GM23338 (cell line): ENCODE measurements around the gene ZFP69.

Experiments used
- CREB1 ChIP-seq: fragments of 250-450 bp; sonication (Bioruptor Pico); IDR thresholded peaks from 2 replicates; pipeline ENCODE4 v1.5.0; 2020; ENCODE audit warnings: low read depth, mild to moderate bottlenecking, moderate library complexity
- CTCF ChIP-seq, 2 experiments: fragments of 200-600 bp in 1 of 2; sonication (generic) in 1 of 2; conservative IDR thresholded peaks; 2 replicates each; pipeline versions ENCODE4 v1.5.1 to v1.6.1; 2016 to 2017; ENCODE audit warnings: antibody characterized with exemption in 2 of 2, low read depth in 2 of 2, mild to moderate bottlenecking in 2 of 2, moderate library complexity in 1 of 2
- EZH2 ChIP-seq: fragments of 200-600 bp; sonication (generic); IDR thresholded peaks from one replicate; pipeline ENCODE4 v1.8.0; 2017; ENCODE audit warnings: antibody characterized with exemption, mild to moderate bottlenecking, low read depth; ENCODE audit not compliant: unreplicated experiment
- EZH2phosphoT487 ChIP-seq: fragments of 200-600 bp; sonication (generic); IDR thresholded peaks from one replicate; pipeline ENCODE4 v1.8.1; 2018; ENCODE audit warnings: antibody characterized with exemption; ENCODE audit not compliant: unreplicated experiment
- JUNB ChIP-seq: IDR thresholded peaks from one replicate; pipeline ENCODE4 v1.6.1; 2016; ENCODE audit warnings: antibody characterized with exemption; ENCODE audit not compliant: unreplicated experiment
- POLR2AphosphoS5 ChIP-seq: IDR thresholded peaks from 2 replicates; pipeline ENCODE4 v1.6.1; 2016; ENCODE audit warnings: antibody characterized with exemption, low read depth
- STAT1 ChIP-seq: IDR thresholded peaks from one replicate; pipeline ENCODE4 v1.6.1; 2016; ENCODE audit warnings: antibody characterized with exemption; ENCODE audit not compliant: unreplicated experiment
- ZNF114 ChIP-seq: fragments of 250-450 bp; sonication (Bioruptor Pico); IDR thresholded peaks from 2 replicates; pipeline ENCODE4 v1.5.0; 2020; ENCODE audit warnings: mild to moderate bottlenecking, moderate library complexity
- TF ChIP-seq, protein P1 (sequence below): IDR thresholded peaks from one replicate; pipeline ENCODE4 v1.6.1; 2018; ENCODE audit warnings: antibody characterized with exemption; ENCODE audit not compliant: unreplicated experiment
- TF ChIP-seq, protein P2 (sequence below): IDR thresholded peaks from 2 replicates; pipeline ENCODE4 v1.6.1; 2016; ENCODE audit warnings: antibody characterized with exemption

- no peak for TF ChIP-seq CTCF (conservative IDR thresholded peaks at IDR 0.05; ENCODE audit: low read depth in 2 of 2)
- no peak for TF ChIP-seq ZNF114
- no peak for TF ChIP-seq CREB1 (CRISPR knock-in tag)
- no peak for TF ChIP-seq EZH2
- TF ChIP-seq POLR2AphosphoS5: no peak
- TF ChIP-seq, protein P1, sequence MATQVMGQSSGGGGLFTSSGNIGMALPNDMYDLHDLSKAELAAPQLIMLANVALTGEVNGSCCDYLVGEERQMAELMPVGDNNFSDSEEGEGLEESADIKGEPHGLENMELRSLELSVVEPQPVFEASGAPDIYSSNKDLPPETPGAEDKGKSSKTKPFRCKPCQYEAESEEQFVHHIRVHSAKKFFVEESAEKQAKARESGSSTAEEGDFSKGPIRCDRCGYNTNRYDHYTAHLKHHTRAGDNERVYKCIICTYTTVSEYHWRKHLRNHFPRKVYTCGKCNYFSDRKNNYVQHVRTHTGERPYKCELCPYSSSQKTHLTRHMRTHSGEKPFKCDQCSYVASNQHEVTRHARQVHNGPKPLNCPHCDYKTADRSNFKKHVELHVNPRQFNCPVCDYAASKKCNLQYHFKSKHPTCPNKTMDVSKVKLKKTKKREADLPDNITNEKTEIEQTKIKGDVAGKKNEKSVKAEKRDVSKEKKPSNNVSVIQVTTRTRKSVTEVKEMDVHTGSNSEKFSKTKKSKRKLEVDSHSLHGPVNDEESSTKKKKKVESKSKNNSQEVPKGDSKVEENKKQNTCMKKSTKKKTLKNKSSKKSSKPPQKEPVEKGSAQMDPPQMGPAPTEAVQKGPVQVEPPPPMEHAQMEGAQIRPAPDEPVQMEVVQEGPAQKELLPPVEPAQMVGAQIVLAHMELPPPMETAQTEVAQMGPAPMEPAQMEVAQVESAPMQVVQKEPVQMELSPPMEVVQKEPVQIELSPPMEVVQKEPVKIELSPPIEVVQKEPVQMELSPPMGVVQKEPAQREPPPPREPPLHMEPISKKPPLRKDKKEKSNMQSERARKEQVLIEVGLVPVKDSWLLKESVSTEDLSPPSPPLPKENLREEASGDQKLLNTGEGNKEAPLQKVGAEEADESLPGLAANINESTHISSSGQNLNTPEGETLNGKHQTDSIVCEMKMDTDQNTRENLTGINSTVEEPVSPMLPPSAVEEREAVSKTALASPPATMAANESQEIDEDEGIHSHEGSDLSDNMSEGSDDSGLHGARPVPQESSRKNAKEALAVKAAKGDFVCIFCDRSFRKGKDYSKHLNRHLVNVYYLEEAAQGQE: no peak
- TF ChIP-seq STAT1: no peak
- TF ChIP-seq EZH2phosphoT487: no peak
- TF ChIP-seq, protein P2, sequence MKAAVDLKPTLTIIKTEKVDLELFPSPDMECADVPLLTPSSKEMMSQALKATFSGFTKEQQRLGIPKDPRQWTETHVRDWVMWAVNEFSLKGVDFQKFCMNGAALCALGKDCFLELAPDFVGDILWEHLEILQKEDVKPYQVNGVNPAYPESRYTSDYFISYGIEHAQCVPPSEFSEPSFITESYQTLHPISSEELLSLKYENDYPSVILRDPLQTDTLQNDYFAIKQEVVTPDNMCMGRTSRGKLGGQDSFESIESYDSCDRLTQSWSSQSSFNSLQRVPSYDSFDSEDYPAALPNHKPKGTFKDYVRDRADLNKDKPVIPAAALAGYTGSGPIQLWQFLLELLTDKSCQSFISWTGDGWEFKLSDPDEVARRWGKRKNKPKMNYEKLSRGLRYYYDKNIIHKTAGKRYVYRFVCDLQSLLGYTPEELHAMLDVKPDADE: no peak
- no peak for TF ChIP-seq JUNB
Measured at GRCh38 chr1:40530735-40531380, 53.8 kb downstream of the ZFP69 start.
